HepG2 (cell line): ENCODE results near the gene AXIN2. TPM values are rescaled to one million over a fixed set of nuclear protein-coding genes. Genes with fewer than 3 reads are reported as not detected.

ENCODE experiments used
- EEA1 ChIP-seq: sonication (generic); formaldehyde crosslinking; IDR thresholded peaks from 2 replicates; pipeline ENCODE4 v1.5.1; 2020; ENCODE audit warnings: mild to moderate bottlenecking, missing genetic modification reagents, borderline replicate concordance
- EHMT2 ChIP-seq: fragments of 200-600 bp; sonication (generic); IDR thresholded peaks from 2 replicates; pipeline ENCODE4 v1.7.0; 2017; ENCODE audit warnings: antibody characterized with exemption, low read depth, low read length, borderline replicate concordance
- ETV6 ChIP-seq: sonication (generic); formaldehyde crosslinking; conservative IDR thresholded peaks from 2 replicates; pipeline ENCODE4 v1.4.0; 2020; ENCODE audit warnings: missing genetic modification reagents
- KDM6A ChIP-seq: IDR thresholded peaks from 2 replicates; pipeline ENCODE4 v1.6.1; 2016; ENCODE audit warnings: low read depth
- MAZ ChIP-seq, 2 experiments: sonication (generic) in 1 of 2; formaldehyde crosslinking in 1 of 2; IDR thresholded peaks; 2 replicates each; pipeline versions ENCODE4 v1.5.0 to v1.6.1; 2012 to 2020; ENCODE audit warnings: low read depth in 2 of 2, mild to moderate bottlenecking in 2 of 2, borderline replicate concordance in 1 of 2, improper control_type of control experiment in 1 of 2, low read length in 1 of 2, missing genetic modification reagents in 1 of 2, moderate library complexity in 1 of 2
- MBD4 ChIP-seq: IDR thresholded peaks from 2 replicates; pipeline ENCODE4 v1.6.1; 2012; ENCODE audit warnings: low read length, inconsistent platforms, borderline replicate concordance
- TBL1XR1 ChIP-seq: fragments of 150-350 bp; IDR thresholded peaks from 2 replicates; pipeline ENCODE4 v1.6.1; 2014; ENCODE audit warnings: borderline replicate concordance, low read length; ENCODE audit not compliant: partially characterized antibody
- TEAD2 ChIP-seq: sonication (generic); formaldehyde crosslinking; IDR thresholded peaks from 2 replicates; pipeline ENCODE4 v1.9.0; 2021; ENCODE audit warnings: missing genetic modification reagents
- TOPORS ChIP-seq: sonication (generic); formaldehyde crosslinking; IDR thresholded peaks from 2 replicates; pipeline ENCODE4 v1.8.0; 2023; ENCODE audit warnings: mild to moderate bottlenecking, missing genetic modification reagents
- ZNF101 ChIP-seq: sonication (generic); formaldehyde crosslinking; IDR thresholded peaks from 2 replicates; pipeline ENCODE4 v1.4.0; 2020; ENCODE audit warnings: mild to moderate bottlenecking, low read depth, missing genetic modification reagents, borderline replicate concordance
- ZNF772 ChIP-seq: sonication (generic); formaldehyde crosslinking; IDR thresholded peaks from 2 replicates; pipeline ENCODE4 v1.5.0; 2020; ENCODE audit warnings: mild to moderate bottlenecking, missing genetic modification reagents
- ZNF780A ChIP-seq: sonication (generic); formaldehyde crosslinking; IDR thresholded peaks from 2 replicates; pipeline ENCODE4 v1.8.0; 2022; ENCODE audit warnings: mild to moderate bottlenecking, missing genetic modification reagents, moderate library complexity
- polyA plus RNA-seq, 8 experiments: library from polyadenylated mRNA; depleted of rRNA in 3 of 8; stranded (reverse) in 7 of 8; unstranded in 1 of 8; fragments of >200 nt; fragmentation: Illumina TruSeq in 4 of 8; extraction: Trizol in 4 of 8; gene quantifications; 2 replicates each; pipeline versions ENCODE4 v1.2.1 to v1.2.3, GENCODE V29; 2011 to 2016; ENCODE audit warnings: low read depth in 4 of 8, missing spikeins in 1 of 8, mixed read lengths in 1 of 8; ENCODE audit not compliant: insufficient read depth in 1 of 8
- total RNA-seq, 5 experiments: library from RNA; depleted of rRNA; stranded (reverse); fragments of >200 nt; fragmentation: Illumina TruSeq; extraction: Trizol; gene quantifications; 2 replicates each; pipeline ENCODE4 v1.2.3, GENCODE V29; 2016; ENCODE audit warnings: low read depth in 1 of 5
- TF ChIP-seq, protein P1 (sequence below): sonication (generic); formaldehyde crosslinking; IDR thresholded peaks from 2 replicates; pipeline ENCODE4 v1.4.0; 2020; ENCODE audit warnings: missing genetic modification reagents, low read depth, mild to moderate bottlenecking, borderline replicate concordance
- TF ChIP-seq, protein P2 (sequence below): sonication (generic); formaldehyde crosslinking; IDR thresholded peaks from 2 replicates; pipeline ENCODE4 v1.9.0; 2021; ENCODE audit warnings: missing genetic modification reagents, mild to moderate bottlenecking, borderline replicate concordance
- TF ChIP-seq, protein P3 (sequence below): fragments of 450-650 bp; IDR thresholded peaks from 2 replicates; pipeline ENCODE4 v1.6.1; 2017; ENCODE audit warnings: mild to moderate bottlenecking
- TF ChIP-seq, protein P4 (sequence below): sonication (generic); formaldehyde crosslinking; IDR thresholded peaks from 2 replicates; pipeline ENCODE4 v1.8.0; 2022; ENCODE audit warnings: mild to moderate bottlenecking, missing genetic modification reagents

The AXIN2 gene
- total and polyA plus RNA-seq, 2 of the 13 experiments (the other 11 are each of a cell fraction or from before 2014, with no cell fraction given) = 58.6 to 63.4 TPM

DNA sequence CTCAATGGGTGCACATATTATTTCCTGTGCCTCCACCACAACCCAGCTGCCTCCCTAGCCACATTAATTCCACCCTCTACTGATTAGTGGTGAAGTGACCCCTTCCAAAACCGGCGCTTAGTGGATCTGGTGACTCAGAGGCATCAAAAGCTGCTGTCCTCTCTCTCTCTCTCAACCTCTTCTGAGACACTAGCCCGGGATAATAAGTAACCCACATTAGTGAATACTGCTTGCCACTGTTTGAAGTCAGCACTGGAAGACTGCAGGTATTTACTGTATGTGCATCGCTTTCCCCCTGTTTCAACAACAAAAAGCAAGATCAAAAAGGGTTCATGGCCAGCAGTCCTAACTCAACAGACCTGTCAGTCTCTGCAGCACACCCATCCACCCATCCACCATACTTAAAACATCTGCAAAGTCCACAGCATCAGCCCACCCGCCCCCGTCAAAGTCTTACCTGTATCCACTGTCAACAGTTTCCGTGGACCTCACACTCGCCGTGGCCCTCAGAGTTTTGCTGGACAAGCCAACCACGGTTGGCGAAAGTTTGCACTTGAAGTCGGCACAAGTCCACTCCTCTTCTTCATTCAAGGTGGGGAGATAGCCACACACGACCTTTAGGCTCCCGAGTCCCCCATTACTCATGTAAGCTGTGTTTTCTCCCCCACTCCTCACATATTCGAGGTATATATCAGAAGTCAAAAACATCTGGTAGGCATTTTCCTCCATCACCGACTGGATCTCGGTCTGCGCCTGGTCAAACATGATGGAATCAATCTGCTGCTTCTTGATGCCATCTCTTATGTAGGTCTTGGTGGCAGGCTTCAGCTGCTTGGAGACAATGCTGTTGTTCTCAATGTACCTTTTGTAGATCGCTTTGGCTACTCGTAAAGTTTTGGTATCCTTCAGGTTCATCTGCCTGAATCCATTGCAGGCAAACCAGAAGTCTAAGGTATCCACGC, 3.8 kb downstream of the AXIN2 start (continued):
- TF ChIP-seq EHMT2 = no peak; the same call in 1 of the 2 replicates
- peak; percentile 54; the same call in 1 of the 2 replicates for TF ChIP-seq TOPORS (CRISPR knock-in tag)
- no peak for TF ChIP-seq EEA1 (CRISPR knock-in tag)
- no peak for TF ChIP-seq TEAD2 (CRISPR knock-in tag)
- TF ChIP-seq, protein P1, sequence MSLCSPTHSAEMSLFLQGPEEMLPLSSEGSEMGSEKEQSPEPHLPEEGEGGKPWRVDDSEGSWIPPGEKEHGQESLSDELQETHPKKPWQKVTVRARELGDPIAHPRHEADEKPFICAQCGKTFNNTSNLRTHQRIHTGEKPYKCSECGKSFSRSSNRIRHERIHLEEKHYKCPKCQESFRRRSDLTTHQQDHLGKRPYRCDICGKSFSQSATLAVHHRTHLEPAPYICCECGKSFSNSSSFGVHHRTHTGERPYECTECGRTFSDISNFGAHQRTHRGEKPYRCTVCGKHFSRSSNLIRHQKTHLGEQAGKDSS (CRISPR knock-in tag) = peak; percentile 94
- TF ChIP-seq ZNF780A (CRISPR knock-in tag) = no peak
- no peak for TF ChIP-seq ETV6 (CRISPR knock-in tag)
- TF ChIP-seq MAZ (IDR thresholded peaks at IDR 0.05; ENCODE audit: borderline replicate concordance, low read depth, low read length) = no peak
- TF ChIP-seq MAZ (CRISPR knock-in tag; IDR thresholded peaks at IDR 0.05; ENCODE audit: low read depth) = peak; percentile 85; the same call in 1 of the 2 replicates
- TF ChIP-seq, protein P2, sequence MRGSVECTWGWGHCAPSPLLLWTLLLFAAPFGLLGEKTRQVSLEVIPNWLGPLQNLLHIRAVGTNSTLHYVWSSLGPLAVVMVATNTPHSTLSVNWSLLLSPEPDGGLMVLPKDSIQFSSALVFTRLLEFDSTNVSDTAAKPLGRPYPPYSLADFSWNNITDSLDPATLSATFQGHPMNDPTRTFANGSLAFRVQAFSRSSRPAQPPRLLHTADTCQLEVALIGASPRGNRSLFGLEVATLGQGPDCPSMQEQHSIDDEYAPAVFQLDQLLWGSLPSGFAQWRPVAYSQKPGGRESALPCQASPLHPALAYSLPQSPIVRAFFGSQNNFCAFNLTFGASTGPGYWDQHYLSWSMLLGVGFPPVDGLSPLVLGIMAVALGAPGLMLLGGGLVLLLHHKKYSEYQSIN (CRISPR knock-in tag) = no peak
- TF ChIP-seq, protein P3, sequence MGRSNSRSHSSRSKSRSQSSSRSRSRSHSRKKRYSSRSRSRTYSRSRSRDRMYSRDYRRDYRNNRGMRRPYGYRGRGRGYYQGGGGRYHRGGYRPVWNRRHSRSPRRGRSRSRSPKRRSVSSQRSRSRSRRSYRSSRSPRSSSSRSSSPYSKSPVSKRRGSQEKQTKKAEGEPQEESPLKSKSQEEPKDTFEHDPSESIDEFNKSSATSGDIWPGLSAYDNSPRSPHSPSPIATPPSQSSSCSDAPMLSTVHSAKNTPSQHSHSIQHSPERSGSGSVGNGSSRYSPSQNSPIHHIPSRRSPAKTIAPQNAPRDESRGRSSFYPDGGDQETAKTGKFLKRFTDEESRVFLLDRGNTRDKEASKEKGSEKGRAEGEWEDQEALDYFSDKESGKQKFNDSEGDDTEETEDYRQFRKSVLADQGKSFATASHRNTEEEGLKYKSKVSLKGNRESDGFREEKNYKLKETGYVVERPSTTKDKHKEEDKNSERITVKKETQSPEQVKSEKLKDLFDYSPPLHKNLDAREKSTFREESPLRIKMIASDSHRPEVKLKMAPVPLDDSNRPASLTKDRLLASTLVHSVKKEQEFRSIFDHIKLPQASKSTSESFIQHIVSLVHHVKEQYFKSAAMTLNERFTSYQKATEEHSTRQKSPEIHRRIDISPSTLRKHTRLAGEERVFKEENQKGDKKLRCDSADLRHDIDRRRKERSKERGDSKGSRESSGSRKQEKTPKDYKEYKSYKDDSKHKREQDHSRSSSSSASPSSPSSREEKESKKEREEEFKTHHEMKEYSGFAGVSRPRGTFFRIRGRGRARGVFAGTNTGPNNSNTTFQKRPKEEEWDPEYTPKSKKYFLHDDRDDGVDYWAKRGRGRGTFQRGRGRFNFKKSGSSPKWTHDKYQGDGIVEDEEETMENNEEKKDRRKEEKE = no peak
- TF ChIP-seq TBL1XR1 = peak; percentile 71
- no peak for TF ChIP-seq ZNF101 (CRISPR knock-in tag)
- TF ChIP-seq KDM6A (CRISPR knock-in tag) = peak; percentile 78
- TF ChIP-seq, protein P4, sequence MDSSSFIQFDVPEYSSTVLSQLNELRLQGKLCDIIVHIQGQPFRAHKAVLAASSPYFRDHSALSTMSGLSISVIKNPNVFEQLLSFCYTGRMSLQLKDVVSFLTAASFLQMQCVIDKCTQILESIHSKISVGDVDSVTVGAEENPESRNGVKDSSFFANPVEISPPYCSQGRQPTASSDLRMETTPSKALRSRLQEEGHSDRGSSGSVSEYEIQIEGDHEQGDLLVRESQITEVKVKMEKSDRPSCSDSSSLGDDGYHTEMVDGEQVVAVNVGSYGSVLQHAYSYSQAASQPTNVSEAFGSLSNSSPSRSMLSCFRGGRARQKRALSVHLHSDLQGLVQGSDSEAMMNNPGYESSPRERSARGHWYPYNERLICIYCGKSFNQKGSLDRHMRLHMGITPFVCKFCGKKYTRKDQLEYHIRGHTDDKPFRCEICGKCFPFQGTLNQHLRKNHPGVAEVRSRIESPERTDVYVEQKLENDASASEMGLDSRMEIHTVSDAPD (CRISPR knock-in tag) = 0 out of 2 replicates have a peak, but pooled peaks have one; percentile 51
- TF ChIP-seq MBD4 = peak; percentile 80
- TF ChIP-seq ZNF772 (CRISPR knock-in tag) = peak; percentile 87; the same call in 1 of the 2 replicates
